GM19240 (cell line): ENCODE data around the gene SPSB4.

Source experiments
- DNase-seq: peaks from one replicate; pipeline ENCODE4 v3.0.0; 2011; ENCODE audit warnings: low spot score; ENCODE audit not compliant: insufficient read length

Gene SPSB4

DNA sequence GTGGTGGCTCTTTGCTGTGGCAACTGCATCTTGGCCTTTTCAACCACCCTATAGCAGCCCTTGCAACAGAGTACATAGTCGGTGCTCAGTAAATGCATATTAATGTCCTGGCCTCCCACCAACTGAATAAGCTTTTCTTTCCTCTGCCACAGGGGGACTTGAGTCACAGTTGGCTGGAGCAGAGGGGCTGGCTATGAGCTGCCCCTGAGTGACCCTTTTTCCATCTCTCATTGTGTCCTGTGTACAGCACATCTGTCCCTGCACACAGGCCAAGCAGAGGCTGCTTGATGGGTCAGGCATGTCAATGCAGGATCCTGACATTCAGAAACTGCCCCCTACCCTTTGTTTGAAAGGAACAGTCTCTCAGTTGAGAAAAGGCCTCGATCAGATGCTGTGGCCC is 22.4 kb downstream of the SPSB4 start:
- DNase-seq = no peak

DNA sequence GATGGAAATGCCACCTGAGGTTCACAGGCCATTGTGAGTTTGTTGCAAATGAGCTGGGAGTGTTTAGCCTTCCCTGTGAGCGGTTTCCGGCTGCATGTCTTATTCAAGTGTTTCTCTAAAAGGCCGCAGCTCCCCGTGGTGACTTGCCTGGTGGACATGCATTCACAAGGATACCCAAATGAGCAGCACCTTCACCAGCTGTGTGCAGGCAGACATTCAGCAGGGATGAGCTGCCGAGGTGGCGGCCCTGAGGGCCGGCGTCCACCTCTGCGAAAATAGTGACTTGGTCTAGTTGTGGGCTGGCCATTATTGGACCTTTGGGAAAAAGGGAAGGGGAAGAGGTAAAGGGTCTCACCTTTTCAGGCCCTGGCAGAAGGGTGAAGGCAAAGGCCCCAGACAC is 23.4 kb downstream of the SPSB4 start:
- DNase-seq = no peak

DNA sequence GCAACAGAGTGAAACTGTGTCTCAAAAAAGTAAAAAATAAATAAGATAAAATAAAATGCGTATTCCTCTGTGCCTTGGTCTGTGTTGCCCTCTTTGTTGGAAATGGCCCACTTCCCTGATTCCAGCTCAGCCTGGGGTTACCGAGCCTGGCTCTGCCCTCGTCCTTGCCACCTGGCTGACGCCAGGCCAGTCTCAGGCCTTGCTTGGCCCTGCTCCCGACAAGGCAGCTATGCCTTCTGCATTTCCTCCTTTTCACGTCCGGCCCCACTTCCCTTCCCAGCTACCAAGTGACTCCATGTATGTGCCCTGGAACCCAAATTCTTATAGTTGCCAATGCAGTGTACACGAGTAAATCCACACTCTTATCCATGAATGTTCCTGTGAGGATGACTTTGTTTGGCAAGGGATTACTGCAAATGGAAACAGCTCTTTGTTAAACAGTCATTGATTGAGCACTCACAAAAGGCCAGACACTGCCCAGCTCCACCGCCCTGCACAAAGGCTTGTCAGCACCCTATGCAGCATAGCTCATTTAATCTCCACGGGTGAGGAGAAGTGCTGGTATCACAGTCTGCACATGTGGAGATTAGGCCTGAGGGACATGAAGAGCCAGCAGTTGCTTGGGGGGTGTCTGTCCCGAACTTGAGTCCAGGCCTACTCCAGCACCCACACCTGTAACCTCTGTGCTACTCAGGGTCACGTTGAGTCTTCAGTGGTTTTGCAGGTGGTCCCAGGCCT is 25.1 kb downstream of the SPSB4 start:
- DNase-seq = no peak

DNA sequence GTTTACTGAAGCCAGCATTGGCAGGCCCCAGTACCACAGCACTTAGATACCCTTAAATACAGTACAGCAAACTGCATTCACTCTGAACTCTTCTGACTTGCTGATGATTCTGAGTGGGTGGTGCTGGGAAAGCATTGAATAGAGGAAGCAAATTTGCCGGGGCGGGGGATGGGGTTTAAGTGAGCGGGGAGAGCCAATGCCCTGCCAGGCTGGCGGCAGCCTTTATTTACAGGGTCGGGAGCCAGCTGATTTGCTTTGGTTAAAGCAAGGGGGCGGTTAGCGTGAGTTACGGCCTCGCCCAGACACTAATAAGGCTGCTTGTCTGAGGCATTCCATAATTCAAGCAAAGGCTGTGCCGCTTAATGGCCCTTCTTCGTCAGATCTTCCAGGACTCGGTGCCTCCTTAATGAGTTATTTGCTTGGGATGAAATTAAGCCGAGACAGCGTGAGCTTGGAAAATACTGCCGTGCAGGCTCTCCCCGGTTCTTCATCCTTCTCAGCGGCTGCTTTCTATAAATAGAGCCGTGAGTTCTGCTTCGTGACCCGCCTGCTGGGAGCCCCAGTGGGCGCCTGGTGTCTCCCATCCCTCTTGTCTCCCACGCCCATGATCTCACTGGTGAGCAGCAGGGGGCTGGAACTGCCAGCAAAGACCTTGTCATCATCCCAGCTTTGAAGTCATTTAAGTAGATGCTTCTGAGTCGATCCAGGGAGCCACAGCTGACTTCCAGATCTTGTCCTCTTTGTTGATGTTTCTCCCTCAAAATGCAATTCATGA is 25.8 kb downstream of the SPSB4 start:
- no peak for DNase-seq

DNA sequence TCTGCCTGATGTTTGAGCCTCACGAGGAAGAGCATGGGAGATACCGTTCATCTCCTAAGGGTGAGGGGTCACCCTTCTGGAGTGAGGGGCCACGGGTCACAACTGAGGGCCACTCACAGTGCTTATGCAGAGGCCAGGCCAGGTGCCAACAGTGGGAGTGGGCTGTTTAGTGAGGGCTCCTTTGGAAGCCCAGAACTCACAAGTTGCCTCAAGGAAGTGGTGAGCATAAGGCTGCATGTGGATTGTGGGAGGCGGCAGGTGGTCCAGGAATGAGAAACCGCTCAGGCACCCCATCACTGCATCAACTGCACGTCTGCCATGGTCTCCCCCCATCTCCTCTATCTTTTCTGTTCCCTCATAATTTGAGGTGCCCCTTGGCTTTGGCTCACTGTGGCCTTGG is 26.5 kb downstream of the SPSB4 start:
- DNase-seq = no peak

DNA sequence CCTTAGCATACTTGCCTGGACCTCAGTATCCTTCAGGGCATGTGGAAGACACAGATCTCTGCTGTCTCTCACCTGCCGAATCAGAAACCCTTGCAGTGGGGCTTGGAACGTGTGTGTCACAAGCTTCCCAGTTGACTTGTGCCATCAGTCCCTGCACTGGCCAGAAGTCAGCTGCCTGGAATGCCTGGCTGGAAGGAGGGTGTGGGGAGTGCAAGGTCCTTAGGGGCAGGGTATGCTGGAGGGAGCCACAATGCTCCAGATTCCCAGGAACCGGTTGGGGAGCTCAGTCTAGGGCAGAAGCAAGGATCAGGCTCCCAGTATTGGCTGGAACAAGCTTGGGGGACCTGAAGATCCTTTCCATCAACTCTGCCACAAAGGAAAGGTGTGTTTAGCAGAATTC is 27.1 kb downstream of the SPSB4 start:
- DNase-seq = no peak

DNA sequence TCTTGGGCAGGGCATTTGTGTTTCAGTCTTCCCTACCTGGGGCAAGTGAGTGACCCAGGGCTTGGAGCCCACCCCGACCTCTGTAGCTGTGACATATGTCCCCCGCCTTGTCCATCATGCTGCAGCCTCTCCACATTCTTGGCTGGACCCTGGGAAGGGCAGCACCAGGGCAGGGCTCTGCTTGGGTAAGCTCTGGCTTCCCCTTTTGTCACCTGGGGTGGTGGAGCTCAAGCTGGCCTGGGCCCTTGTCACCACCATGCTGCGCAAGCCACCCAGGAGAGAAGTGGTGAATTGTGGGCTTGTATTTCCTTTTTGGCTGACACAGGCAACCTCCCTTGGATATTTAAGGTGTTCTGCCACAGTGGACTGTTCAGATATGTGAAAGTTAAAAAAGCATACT is 29.3 kb downstream of the SPSB4 start:
- no peak for DNase-seq

DNA sequence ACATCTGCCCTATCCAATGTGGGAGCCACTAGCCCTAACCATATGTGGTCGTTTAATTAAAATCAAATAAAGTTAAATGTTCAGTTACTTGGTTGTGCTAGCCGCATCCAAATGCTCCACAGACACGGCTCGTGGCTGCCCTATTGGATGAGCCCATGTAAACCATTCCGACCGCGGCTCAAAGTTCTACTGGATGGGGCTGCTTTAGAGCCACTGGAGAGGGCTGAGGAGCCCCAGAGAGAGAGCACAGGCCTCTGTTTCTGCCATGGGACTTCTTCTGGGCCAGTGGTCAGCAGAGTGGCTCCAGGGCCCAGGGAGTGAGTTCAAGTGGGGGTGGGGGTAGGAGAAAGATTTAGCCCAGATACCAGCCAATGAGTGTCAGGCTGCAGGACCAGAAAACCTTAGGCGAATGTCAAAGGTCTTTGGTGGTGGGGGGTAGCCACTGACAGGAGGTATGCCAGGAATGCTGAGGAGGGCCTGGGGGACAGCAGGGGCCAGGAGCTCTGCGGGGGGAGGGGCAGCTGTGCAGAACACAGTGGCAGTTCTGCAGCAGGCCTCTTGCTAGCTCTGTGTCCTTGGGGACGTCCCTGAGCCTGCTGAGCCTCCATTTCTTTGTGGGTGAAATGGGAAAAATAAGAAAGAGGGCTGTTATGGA is 30.1 kb downstream of the SPSB4 start:
- no peak for DNase-seq

DNA sequence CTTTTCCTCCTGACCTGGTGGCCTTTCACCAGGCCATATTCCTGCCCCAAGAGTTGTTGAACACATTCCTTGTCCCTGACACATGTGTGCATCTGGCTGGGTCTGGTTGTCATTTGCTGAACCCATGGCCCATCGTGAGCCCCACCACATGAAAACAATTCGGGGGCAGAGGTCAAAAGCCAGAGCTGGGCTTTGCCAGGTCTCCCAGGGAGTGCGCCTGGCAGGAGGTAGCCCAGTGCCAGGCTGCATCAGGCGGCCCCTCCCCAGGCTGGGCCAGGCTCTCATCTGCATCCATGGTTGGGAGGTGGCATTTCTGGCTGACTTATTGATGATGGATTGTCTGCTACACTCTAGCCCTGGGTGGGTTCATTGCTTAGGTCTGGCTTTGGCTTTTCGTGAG is 30.9 kb downstream of the SPSB4 start:
- DNase-seq = no peak

DNA sequence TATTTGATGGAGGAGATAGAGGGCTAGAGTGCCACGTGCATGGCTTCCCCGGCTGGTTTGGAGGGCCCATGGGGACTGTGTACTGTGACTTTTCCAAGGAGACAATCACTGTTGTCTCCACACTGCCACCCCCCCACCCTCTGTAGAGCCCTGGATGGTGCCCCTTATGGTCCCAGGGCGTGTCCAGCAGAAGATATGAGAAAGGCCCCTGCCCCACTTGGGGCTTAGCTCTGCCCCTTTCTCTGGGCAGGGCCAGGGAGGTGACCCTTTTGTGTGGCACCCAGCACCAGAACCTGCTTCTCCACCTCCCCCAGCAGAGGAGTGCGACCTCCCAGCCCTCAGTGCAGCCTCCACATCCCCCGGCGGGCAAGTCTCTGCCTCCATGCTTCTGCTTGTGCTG is 32.1 kb downstream of the SPSB4 start:
- DNase-seq = no peak

DNA sequence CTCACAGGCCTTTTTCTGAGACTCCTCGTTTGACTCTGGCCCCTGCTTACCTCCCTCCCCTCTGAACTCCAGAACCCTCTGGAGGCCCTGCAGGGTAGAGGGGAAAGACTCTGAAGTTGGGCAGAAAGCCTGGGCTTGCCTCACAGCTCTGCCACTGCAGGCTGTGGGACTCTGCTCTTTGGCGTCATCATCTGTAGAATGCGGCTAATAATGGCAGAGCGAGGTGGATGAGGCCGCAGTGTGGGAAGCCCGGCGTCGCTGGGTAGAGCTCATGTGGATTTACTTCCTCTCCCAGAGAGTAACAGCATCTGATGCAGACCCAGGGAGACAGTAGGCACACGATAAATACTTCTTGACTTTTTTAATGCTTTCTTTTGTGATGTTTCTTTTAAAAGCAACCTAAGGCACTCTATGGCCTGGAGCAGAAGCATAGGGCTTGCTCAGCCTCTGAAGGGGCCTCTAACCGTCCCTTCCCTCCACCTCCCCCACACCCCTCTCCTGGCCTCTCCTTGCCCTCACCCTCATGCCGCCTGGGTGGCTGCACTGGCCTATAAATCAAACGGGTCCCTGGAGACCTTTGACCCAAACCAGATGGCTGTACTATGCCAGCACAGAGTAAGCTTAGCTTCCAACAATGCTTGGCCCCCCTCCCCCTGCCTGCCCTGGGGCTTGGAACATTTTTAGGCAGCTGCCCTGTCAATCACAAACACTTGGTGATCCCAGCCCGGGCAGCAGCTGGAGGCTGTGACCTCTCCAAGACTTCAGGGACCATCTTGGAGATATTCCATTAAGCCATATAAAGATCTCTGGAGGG is 32.9 kb downstream of the SPSB4 start:
- DNase-seq = no peak

DNA sequence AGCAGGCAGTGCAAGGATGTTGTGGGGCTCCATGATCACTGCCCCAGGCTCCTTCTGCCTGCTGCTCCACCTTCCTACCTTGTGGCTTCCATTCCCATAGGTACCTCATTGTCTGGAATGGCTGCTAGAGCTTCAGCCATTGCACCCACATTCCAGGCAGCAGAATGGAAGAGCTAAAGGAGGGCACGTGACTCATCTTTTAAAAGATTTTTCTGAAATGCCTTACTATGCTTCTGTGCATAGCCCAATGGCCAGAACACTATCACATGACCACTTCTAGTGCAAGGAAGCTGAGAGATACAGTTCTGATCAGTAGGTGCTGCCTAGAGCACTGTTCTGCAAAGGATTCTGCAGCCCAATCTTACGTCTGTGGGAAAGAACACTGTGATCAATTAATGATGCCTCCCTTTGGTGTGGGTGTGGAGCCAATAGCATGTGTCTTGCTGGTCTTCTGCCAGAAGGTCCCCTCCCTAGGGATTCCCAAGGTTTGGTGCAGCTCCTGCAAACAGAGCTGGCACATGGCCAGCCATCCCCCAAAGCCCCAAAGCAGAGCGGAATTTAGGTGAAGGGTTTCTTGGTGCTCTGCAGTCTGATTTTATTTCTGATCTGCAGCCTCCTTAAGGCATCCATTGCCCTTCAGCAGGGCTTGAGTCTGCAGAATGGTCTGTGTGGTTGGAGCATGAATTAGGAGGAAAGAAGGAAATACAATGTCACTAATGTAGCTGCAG is 34.4 kb downstream of the SPSB4 start:
- no peak for DNase-seq

DNA sequence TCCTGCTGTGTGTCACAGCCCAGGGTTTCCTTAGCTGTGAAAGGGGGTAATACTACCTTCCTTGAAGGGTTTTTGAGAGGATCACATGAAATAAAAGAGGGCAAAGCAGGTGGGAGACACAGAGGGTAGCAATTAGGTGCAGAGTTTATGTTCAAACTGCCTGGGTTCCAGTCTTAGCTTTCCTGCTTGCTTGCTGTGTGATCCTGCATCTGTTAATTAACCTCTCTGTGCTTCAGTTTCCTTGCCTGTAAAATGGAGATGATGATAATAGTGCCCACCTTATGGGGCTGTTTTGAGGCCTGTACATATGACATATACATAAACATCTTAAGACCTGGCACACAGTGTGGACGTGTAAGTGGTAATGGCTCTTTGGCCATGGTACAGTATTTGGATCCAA is 35.0 kb downstream of the SPSB4 start:
- no peak for DNase-seq

DNA sequence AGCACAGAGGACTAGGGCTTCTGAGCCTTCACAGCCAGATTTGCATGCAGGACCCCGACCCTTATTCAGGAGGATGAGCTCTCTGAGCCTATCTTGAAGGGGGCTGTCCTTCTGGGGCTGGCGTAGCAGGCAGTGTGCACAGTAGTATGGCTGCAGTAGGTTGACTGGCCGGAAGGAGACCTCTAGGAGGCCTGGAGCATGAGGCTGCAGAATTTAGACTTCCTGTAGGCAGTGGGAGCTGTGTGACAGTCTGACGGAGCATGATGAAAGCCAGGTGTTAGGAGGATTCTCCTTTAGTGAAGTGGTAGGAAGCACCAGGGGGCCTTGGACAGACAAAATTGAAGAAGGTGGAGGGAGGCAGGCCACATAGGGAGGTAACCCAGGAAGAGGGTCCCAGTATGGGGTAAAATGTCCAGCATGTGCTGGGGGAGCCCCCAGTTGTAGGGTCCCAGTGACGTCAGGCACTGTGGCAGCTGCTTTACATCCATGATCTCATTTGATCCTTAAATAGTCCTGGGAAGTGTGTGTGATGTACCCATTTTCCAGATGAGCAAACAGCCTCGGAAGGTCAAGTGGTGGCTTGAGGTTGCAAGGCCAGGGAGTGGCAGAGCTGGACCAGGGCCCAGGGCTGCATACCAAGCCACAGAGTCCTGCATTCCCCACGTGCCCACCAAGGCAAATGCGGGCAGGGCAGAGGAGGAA is 36.1 kb downstream of the SPSB4 start:
- no peak for DNase-seq

DNA sequence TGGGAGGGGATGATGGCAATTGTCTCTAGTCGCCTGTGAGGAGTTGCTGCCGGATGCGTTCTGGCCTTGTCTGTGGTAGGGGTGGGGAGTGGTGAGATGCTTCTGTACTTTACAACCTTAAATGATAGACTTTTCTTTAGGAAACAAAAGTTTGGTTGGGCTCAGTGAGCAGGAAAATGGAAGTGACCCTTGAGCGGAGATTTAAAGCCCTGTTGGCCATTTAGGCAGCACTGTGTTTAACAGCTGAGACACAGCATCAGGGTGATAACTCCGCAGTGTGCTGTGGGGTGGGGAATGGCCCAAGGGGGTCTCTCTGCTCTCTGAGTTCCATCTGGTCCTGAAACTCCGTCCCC is 36.6 kb downstream of the SPSB4 start:
- no peak for DNase-seq

DNA sequence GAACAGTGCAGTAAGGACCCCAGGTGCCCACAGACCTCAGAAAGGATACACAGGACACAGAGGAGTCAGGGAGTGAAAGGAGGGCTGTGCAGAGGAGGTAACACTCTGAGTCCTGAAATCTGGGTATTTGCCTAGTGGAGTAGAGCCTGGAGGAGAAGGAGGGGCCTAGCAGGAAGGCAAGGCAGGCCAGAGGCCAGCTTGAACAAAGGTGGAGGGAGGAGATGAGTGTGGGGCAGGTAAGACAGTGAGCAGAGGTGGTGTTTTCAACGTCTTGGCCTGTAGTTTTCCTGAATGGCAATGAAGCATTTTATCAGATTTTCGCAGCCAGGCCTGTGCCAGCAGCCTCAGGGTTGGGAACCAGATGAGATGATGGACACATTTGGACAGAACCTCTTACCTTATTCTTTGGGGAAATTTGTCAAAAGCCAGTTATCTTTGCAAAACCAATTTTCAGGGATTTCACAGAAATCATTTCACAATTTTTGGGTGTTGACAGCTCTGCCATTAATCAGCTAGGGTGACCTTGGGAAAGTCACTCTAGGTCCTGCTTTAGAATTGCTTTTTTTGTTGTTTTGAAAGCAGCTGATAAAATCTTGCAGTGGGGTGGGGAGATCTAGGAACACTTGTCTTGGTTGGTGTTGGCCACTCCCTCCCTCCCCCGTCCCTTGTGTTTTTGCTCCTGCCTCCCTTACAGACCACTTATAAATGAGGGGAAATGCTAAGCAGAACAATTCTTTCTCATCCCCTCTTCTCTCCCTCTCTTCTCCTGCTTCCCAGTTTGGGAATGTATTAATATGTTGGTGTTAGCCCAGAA is 38.4 kb downstream of the SPSB4 start:
- no peak for DNase-seq

DNA sequence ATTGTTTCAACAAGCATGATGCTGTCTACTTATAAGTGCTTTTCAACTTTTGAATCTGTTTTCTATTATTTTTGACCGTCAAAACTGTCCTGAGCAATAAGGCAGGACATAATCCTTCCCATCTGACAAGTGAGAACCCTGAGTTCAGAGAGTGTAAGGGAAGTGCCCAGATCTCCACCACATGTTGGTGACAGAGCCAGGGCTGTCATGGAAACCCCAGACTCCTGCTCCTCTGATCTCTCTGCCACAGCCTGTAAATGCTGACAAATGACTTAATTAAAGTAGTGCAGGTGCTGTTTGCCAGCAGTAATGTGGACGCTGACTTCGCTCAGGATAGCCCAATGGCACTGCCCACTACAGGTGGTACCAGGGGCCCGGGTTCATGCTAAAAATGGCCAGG is 40.3 kb downstream of the SPSB4 start:
- no peak for DNase-seq

DNA sequence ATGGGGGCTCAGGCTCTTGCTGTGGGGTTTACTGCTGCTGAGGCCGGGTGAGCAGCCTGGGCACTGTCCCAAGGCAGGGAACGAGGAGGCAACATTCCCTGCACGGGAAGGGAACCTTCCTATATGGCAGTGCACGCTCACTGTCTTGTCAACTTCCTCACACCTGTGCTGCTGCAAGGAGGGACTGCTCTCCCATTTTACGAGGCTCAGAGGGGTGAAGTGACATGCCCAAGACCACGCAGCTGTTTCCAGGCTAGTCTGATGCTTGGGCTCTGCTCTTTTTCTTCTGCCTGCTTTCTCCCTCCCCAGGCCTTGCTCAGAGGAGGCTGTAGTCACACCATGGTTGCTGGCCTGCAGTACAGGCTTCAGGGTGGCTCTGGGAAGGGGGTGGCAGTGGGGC is 41.5 kb downstream of the SPSB4 start:
- DNase-seq = no peak

DNA sequence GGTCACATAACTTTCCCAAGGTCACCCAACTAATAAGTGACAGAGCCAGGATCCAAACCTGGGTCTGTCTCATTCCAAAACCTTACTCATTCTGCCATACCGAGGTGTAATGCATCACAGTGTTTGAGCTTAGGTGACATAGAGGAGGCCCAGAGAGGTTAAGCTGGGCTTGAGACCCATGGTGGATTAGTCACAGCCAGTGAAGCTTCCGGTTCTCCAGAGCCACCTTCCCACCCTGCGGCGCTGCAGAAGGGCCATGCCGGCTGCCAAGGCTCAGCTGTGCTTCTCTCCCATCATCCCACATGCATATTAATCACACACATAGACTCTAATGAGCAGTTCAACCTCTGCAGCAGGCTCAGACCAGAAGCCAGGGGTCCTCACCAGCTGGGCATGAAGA is 42.2 kb downstream of the SPSB4 start:
- DNase-seq = no peak
